Gastroesophageal sphincter (tissue), 4 donors: Measurements from ENCODE around the gene EXOG. TPM values are rescaled to one million over a fixed set of nuclear protein-coding genes. Genes with fewer than 3 reads are reported as not detected.

Experiments
- ATAC-seq: fragments of 150-250 bp; one replicate; pipeline ENCODE4 v1.9.1; 2016; ENCODE audit warnings: mild to moderate bottlenecking, moderate library complexity
- H3K27ac ChIP-seq, 4 donors: fragments of 200-600 bp; sonication (generic) in 3 of 4; 1 replicate in 3 of 4; 2 replicates in 1 of 4; pipeline ENCODE4 v1.5.1; 2016 to 2019
- H3K27me3 ChIP-seq: fragments of 200-600 bp; sonication (generic); one replicate; pipeline ENCODE4 v1.5.1; 2019
- H3K36me3 ChIP-seq, 2 donors: fragments of 200-600 bp; sonication (generic); one replicate each; pipeline ENCODE4 v1.5.1; 2019; ENCODE audit warnings: control low read depth in 1 of 2
- H3K4me1 ChIP-seq, 3 donors: fragments of 200-600 bp; sonication (generic); 1 replicate in 2 of 3; 2 replicates in 1 of 3; pipeline ENCODE4 v1.5.1; 2016 to 2019; ENCODE audit warnings: control low read depth in 2 of 3
- H3K4me3 ChIP-seq, 2 donors: fragments of 200-600 bp; sonication (generic); one replicate each; pipeline ENCODE4 v1.5.1; 2019; ENCODE audit warnings: mild to moderate bottlenecking in 1 of 2, moderate library complexity in 1 of 2
- H3K9me3 ChIP-seq, 3 donors: fragments of 200-600 bp; sonication (generic); one replicate each; pipeline ENCODE4 v1.5.1; 2017 to 2019; ENCODE audit warnings: control low read depth in 2 of 3
- EP300 ChIP-seq: sonication (generic); formaldehyde crosslinking; IDR thresholded peaks from one replicate; pipeline ENCODE4 v1.6.1; 2017; ENCODE audit warnings: antibody characterized with exemption, mild to moderate bottlenecking
- POLR2A ChIP-seq, 2 donors: fragments of 450-650 bp; IDR thresholded peaks; one replicate each; pipeline ENCODE4 v1.6.1; 2017; ENCODE audit warnings: antibody characterized with exemption in 2 of 2, mild to moderate bottlenecking in 2 of 2, moderate library complexity in 1 of 2
- POLR2AphosphoS5 ChIP-seq: sonication (generic); formaldehyde crosslinking; IDR thresholded peaks from one replicate; pipeline ENCODE4 v1.6.1; 2017; ENCODE audit warnings: antibody characterized with exemption
- WGBS, 2 donors: methylation state at CpG; one replicate each; pipeline ENCODE4 v1.1.5; 2018; ENCODE audit warnings: low coverage in 1 of 2; 5-methylcytosine and 5-hydroxymethylcytosine counted together
- total RNA-seq, 4 donors: library from RNA; depleted of rRNA; stranded (reverse); fragments of >200 nt; gene quantifications; one replicate each; pipeline ENCODE4 v1.1.0, GENCODE V29; 2016
- TF ChIP-seq, protein P1 (sequence below), 4 experiments: fragments of 200-600 bp in 2 of 4; fragments of 450-650 bp in 2 of 4; sonication (generic) in 1 of 4; IDR thresholded peaks; one replicate each; pipeline ENCODE4 v1.5.1; 2017 to 2019; ENCODE audit warnings: antibody characterized with exemption in 4 of 4, mild to moderate bottlenecking in 2 of 4, moderate library complexity in 2 of 4

Gene EXOG
- total RNA-seq, 4 donors from 2014 or later: 10.5 to 38.3 (median 19.3) TPM

GRCh38 chr3:38475716-38476115 is 20.4 kb upstream of the EXOG start:
- 87% methylated on average over 3 of the region's 6 CpGs; no CpG with 5 or more reads in 1 of the 2 donors for WGBS, 2 donors
- no peak for ATAC-seq

GRCh38 chr3:38476157-38476756 is 19.9 kb upstream of the EXOG start:
- no peaks in the 10 kb centered on the region for H3K9me3 ChIP-seq
- H3K4me3 ChIP-seq: no peak overlapping the region
- H3K36me3 ChIP-seq: peaks cover 0 to 44% of the 10 kb centered on the region in 2 donors
- no peak for ATAC-seq
- WGBS, 2 donors: 67 to 69% methylated on average over 1 to 3 of the region's 5 CpGs
- H3K27me3 ChIP-seq: no peaks in the 10 kb centered on the region
- no peak overlapping the region for H3K27ac ChIP-seq
- TF ChIP-seq POLR2A (IDR thresholded peaks at IDR 0.05) (no peak), POLR2AphosphoS5 (no peak), EP300 (no peak)
- TF ChIP-seq, protein P1, sequence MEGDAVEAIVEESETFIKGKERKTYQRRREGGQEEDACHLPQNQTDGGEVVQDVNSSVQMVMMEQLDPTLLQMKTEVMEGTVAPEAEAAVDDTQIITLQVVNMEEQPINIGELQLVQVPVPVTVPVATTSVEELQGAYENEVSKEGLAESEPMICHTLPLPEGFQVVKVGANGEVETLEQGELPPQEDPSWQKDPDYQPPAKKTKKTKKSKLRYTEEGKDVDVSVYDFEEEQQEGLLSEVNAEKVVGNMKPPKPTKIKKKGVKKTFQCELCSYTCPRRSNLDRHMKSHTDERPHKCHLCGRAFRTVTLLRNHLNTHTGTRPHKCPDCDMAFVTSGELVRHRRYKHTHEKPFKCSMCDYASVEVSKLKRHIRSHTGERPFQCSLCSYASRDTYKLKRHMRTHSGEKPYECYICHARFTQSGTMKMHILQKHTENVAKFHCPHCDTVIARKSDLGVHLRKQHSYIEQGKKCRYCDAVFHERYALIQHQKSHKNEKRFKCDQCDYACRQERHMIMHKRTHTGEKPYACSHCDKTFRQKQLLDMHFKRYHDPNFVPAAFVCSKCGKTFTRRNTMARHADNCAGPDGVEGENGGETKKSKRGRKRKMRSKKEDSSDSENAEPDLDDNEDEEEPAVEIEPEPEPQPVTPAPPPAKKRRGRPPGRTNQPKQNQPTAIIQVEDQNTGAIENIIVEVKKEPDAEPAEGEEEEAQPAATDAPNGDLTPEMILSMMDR (IDR thresholded peaks at IDR 0.05): no peak
- peaks cover 0 to 19% (median 4%) of the 10 kb centered on the region in 3 donors for H3K4me1 ChIP-seq

More at GRCh38 chr3:38475716-38476115, 20.4 kb upstream of the EXOG start:
- H3K27me3 ChIP-seq: no peaks in the 10 kb centered on the region
- H3K4me1 ChIP-seq: peaks cover 0 to 19% (median 4%) of the 10 kb centered on the region in 3 donors
- H3K27ac ChIP-seq: no peak overlapping the region
- peaks cover 0 to 39% of the 10 kb centered on the region in 2 donors for H3K36me3 ChIP-seq
- TF ChIP-seq EP300 (no peak), POLR2A (IDR thresholded peaks at IDR 0.05) (no peak), POLR2AphosphoS5 (no peak)
- TF ChIP-seq, protein P1 (IDR thresholded peaks at IDR 0.05): no peak
- no peak overlapping the region for H3K4me3 ChIP-seq
- no peaks in the 10 kb centered on the region for H3K9me3 ChIP-seq

GRCh38 chr3:38477057-38477820 is 18.9 kb upstream of the EXOG start:
- 92% methylated on average over 12 of the region's 21 CpGs; no CpG with 5 or more reads in 1 of the 2 donors for WGBS, 2 donors
- peaks cover 0 to 54% of the 10 kb centered on the region in 2 donors for H3K36me3 ChIP-seq
- no peak overlapping the region for H3K4me3 ChIP-seq
- H3K27ac ChIP-seq: no peak overlapping the region
- ATAC-seq: no peak
- H3K9me3 ChIP-seq: no peaks in the 10 kb centered on the region
- TF ChIP-seq, protein P1 (IDR thresholded peaks at IDR 0.05): no peak
- TF ChIP-seq POLR2A (IDR thresholded peaks at IDR 0.05) (no peak), EP300 (no peak), POLR2AphosphoS5 (no peak)
- H3K27me3 ChIP-seq: no peaks in the 10 kb centered on the region
- peaks cover 0 to 15% (median 4%) of the 10 kb centered on the region in 3 donors for H3K4me1 ChIP-seq

DNA sequence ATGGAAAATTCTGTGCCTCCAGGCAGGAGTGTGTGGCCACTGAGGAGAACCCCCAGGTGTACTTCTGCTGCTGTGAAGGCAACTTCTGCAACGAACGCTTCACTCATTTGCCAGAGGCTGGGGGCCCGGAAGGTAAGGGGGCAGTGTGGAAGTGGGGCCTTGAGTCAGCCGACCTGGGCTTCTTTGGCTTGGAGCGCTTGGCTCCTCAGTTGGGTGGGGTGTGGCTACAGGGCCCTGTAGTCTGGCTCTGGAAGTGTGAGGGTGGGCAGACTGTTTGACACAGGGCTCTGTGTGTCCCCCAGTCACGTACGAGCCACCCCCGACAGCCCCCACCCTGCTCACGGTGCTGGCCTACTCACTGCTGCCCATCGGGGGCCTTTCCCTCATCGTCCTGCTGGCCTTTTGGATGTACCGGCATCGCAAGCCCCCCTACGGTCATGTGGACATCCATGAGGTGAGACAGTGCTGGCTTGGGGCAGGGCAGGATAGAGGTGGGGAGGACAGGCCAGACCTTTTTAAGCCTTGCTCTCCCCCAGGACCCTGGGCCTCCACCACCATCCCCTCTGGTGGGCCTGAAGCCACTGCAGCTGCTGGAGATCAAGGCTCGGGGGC is 18.2 kb upstream of the EXOG start:
- peaks cover 0 to 8% (median under 1%) of the 10 kb centered on the region in 3 donors for H3K4me1 ChIP-seq
- H3K27me3 ChIP-seq: no peaks in the 10 kb centered on the region
- no peak overlapping the region for H3K27ac ChIP-seq
- H3K4me3 ChIP-seq: no peak overlapping the region
- peaks cover 0 to 61% of the 10 kb centered on the region in 2 donors for H3K36me3 ChIP-seq
- WGBS, 2 donors: 60% methylated on average over 1 of the region's 15 CpGs; no CpG with 5 or more reads in 1 of the 2 donors
- TF ChIP-seq EP300 (no peak), POLR2AphosphoS5 (no peak), POLR2A (IDR thresholded peaks at IDR 0.05) (no peak)
- TF ChIP-seq, protein P1 (IDR thresholded peaks at IDR 0.05): no peak
- no peak for ATAC-seq
- H3K9me3 ChIP-seq: no peaks in the 10 kb centered on the region
